ENCODE results near the gene SSR4. TPM values are rescaled to one million over a fixed set of nuclear protein-coding genes. Genes with fewer than 3 reads are reported as not detected.

SSR4 gene
- total RNA-seq, 1 experiment from 2014 or later, result 360 TPM

- peaks cover 31% of the 10 kb centered on the region for H3K36me3 Mint-ChIP-seq (ENCODE audit: insufficient read depth, unreplicated experiment)
- DNase-seq, result no peak
- TF ChIP-seq, protein P1, sequence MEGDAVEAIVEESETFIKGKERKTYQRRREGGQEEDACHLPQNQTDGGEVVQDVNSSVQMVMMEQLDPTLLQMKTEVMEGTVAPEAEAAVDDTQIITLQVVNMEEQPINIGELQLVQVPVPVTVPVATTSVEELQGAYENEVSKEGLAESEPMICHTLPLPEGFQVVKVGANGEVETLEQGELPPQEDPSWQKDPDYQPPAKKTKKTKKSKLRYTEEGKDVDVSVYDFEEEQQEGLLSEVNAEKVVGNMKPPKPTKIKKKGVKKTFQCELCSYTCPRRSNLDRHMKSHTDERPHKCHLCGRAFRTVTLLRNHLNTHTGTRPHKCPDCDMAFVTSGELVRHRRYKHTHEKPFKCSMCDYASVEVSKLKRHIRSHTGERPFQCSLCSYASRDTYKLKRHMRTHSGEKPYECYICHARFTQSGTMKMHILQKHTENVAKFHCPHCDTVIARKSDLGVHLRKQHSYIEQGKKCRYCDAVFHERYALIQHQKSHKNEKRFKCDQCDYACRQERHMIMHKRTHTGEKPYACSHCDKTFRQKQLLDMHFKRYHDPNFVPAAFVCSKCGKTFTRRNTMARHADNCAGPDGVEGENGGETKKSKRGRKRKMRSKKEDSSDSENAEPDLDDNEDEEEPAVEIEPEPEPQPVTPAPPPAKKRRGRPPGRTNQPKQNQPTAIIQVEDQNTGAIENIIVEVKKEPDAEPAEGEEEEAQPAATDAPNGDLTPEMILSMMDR (IDR thresholded peaks at IDR 0.05; ENCODE audit: unreplicated experiment), result no peak
- no TSS peak for BruUV-seq (replicated peaks)
- no peak overlapping the region for H3K4me3 Mint-ChIP-seq (ENCODE audit: low read depth, unreplicated experiment)
- H3K27ac Mint-ChIP-seq (ENCODE audit: unreplicated experiment), result no peak overlapping the region
- peaks cover 40% of the 10 kb centered on the region for H3K27me3 Mint-ChIP-seq (ENCODE audit: unreplicated experiment)
- no peaks in the 10 kb centered on the region for H3K4me1 Mint-ChIP-seq (ENCODE audit: low read depth, unreplicated experiment)
- CTCF ChIA-PET, result no interaction called here
- intact Hi-C loops (cut with micrococcal nuclease; ENCODE audit: unreplicated experiment), result no loop called here
- no peaks in the 10 kb centered on the region for H3K9me3 Mint-ChIP-seq (ENCODE audit: low read depth, unreplicated experiment)
Observed at GRCh38 chrX:153802513-153803045, 8.1 kb downstream of the SSR4 start.

DNA sequence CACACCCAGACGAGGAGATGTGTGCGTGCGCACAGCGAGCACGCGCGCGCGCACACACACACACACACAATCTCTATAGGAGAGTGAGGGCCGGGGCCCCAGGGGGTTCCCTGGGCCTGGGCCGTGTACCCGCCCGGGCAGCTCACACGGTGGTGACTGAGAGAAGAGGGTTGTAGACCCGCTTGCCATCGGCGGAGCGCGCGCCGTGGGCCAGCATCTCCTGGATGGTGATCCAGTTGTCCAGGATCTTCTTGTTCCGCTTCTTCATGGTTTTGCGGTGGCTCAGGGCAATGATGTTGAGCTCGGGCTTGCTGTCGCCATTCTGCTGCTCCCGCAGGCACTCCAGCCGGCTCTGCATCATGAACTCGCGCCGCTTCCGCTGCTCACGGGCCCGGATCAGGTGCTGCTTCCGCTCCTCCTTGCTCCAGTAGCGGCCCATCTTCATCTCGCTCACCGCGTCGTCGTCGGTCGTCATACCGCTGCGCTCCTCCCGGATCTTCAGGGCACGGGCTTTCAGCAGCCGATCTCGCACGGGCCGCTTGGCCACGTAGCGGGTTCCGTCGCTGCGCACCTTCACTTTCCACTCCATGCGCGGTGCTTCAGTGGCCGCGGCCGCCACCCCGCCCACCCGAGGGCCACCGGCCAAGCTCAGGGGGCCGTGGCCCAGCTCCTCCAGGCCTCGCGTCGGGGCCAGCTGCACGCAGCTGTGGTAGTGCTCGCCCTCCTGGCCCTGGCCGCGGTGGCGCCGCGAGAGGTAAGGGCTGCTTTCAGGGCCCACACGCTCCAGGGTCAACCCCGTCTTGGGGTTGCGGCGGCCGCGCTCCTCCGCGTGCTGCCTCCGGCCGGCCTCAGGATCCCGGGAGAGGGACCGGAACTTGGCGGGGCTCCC lies 9.0 kb downstream of the SSR4 start:
- Mint-ChIP-seq H3K27ac (ENCODE audit: unreplicated experiment) (no peak overlapping the region), H3K4me1 (ENCODE audit: low read depth, unreplicated experiment) (no peaks in the 10 kb centered on the region), H3K27me3 (ENCODE audit: unreplicated experiment) (peaks cover 49% of the 10 kb centered on the region), H3K36me3 (ENCODE audit: insufficient read depth, unreplicated experiment) (peaks cover 27% of the 10 kb centered on the region), H3K9me3 (ENCODE audit: low read depth, unreplicated experiment) (no peaks in the 10 kb centered on the region), H3K4me3 (ENCODE audit: low read depth, unreplicated experiment) (no peak overlapping the region)
- CTCF ChIA-PET, result interaction anchor here (0.6 kb wide), 1 partner anchor 137 kb away, joined by 6 read pairs; no protein-coding TSS in a partner anchor
- intact Hi-C loops (cut with micrococcal nuclease; ENCODE audit: unreplicated experiment), result no loop called here
- BruUV-seq (replicated peaks), result no TSS peak
- TF ChIP-seq, protein P1 (IDR thresholded peaks at IDR 0.05; ENCODE audit: unreplicated experiment), result no peak
- DNase-seq, result no peak

- intact Hi-C loops (cut with micrococcal nuclease; ENCODE audit: unreplicated experiment), result no loop called here
- TF ChIP-seq, protein P1 (IDR thresholded peaks at IDR 0.05; ENCODE audit: unreplicated experiment), result no peak
- Mint-ChIP-seq H3K27ac (ENCODE audit: unreplicated experiment) (no peak overlapping the region), H3K4me3 (ENCODE audit: low read depth, unreplicated experiment) (no peak overlapping the region), H3K9me3 (ENCODE audit: low read depth, unreplicated experiment) (no peaks in the 10 kb centered on the region), H3K36me3 (ENCODE audit: insufficient read depth, unreplicated experiment) (peaks cover 25% of the 10 kb centered on the region), H3K27me3 (ENCODE audit: unreplicated experiment) (peaks cover 56% of the 10 kb centered on the region), H3K4me1 (ENCODE audit: low read depth, unreplicated experiment) (no peaks in the 10 kb centered on the region)
- no peak for DNase-seq
- CTCF ChIA-PET, result interaction anchor here (0.6 kb wide), 1 partner anchor 138 kb away, joined by 6 read pairs; no protein-coding TSS in a partner anchor
- BruUV-seq (replicated peaks), result no TSS peak
Observed at GRCh38 chrX:153804100-153804595, 9.7 kb downstream of the SSR4 start.

GRCh38 chrX:153804621-153805020 lies 10.2 kb downstream of the SSR4 start:
- BruUV-seq (replicated peaks), result no TSS peak
- no peaks in the 10 kb centered on the region for H3K4me1 Mint-ChIP-seq (ENCODE audit: low read depth, unreplicated experiment)
- CTCF ChIA-PET, result interaction anchor here (0.6 kb wide), 1 partner anchor 138 kb away, joined by 6 read pairs; no protein-coding TSS in a partner anchor
- H3K4me3 Mint-ChIP-seq (ENCODE audit: low read depth, unreplicated experiment), result no peak overlapping the region
- H3K27ac Mint-ChIP-seq (ENCODE audit: unreplicated experiment), result no peak overlapping the region
- TF ChIP-seq, protein P1 (IDR thresholded peaks at IDR 0.05; ENCODE audit: unreplicated experiment), result no peak
- no peak for DNase-seq
- peaks cover 61% of the 10 kb centered on the region for H3K27me3 Mint-ChIP-seq (ENCODE audit: unreplicated experiment)
- intact Hi-C loops (cut with micrococcal nuclease; ENCODE audit: unreplicated experiment), result no loop called here
- H3K36me3 Mint-ChIP-seq (ENCODE audit: insufficient read depth, unreplicated experiment), result peaks cover 22% of the 10 kb centered on the region
- no peaks in the 10 kb centered on the region for H3K9me3 Mint-ChIP-seq (ENCODE audit: low read depth, unreplicated experiment)

All from Calu3 (cell line).